RWPE2 (cell line): ENCODE data around the gene ASB18.

Source experiments
- ATAC-seq: fragments of 200-7000 bp; cut with Tn5 transposase; 3 replicates; pipeline ENCODE4 v1.9.1; 2021; ENCODE audit warnings: low read depth
- DNase-seq: peaks from one replicate; pipeline ENCODE4 v3.0.0-alpha.2; 2020; ENCODE audit warnings: low spot score
- H3K27ac ChIP-seq: fragments of 450-650 bp; 2 replicates; pipeline ENCODE4 v1.5.1; 2017; ENCODE audit warnings: mild to moderate bottlenecking; ENCODE audit not compliant: poor library complexity, severe bottlenecking
- H3K27me3 ChIP-seq: fragments of 250-450 bp; sonication (Bioruptor Pico); 2 replicates; pipeline ENCODE4 v1.5.1; 2021; ENCODE audit warnings: mild to moderate bottlenecking, moderate library complexity; ENCODE audit not compliant: insufficient read depth, poor library complexity, severe bottlenecking
- H3K36me3 ChIP-seq: fragments of 250-450 bp; sonication (Bioruptor Pico); 2 replicates; pipeline ENCODE4 v1.5.1; 2020; ENCODE audit warnings: low read depth, mild to moderate bottlenecking, moderate library complexity
- H3K4me1 ChIP-seq: fragments of 250-450 bp; sonication (Bioruptor Pico); 2 replicates; pipeline ENCODE4 v1.5.1; 2021; ENCODE audit warnings: mild to moderate bottlenecking, moderate library complexity; ENCODE audit not compliant: insufficient read depth, poor library complexity, severe bottlenecking
- H3K4me3 ChIP-seq: fragments of 250-450 bp; sonication (Bioruptor Pico); 2 replicates; pipeline ENCODE4 v1.5.1; 2021; ENCODE audit warnings: mild to moderate bottlenecking, moderate library complexity; ENCODE audit not compliant: severe bottlenecking
- H3K9me3 ChIP-seq: fragments of 250-450 bp; sonication (Bioruptor Pico); 2 replicates; pipeline ENCODE4 v1.5.1; 2021; ENCODE audit warnings: mild to moderate bottlenecking, moderate library complexity; ENCODE audit not compliant: severe bottlenecking
- CTCF ChIP-seq: fragments of 450-650 bp; IDR thresholded peaks from one replicate; pipeline ENCODE4 v1.5.1; 2017; ENCODE audit warnings: mild to moderate bottlenecking, moderate library complexity; ENCODE audit not compliant: poor library complexity, severe bottlenecking

The ASB18 gene

GRCh38 chr2:236259371-236259770, 4.8 kb downstream of the ASB18 start:
- Histone ChIP-seq H3K27me3 (peaks cover 22% of the 10 kb centered on the region), H3K4me3 (no peak overlapping the region), H3K36me3 (no peaks in the 10 kb centered on the region), H3K4me1 (no peaks in the 10 kb centered on the region), H3K27ac (no peak overlapping the region), H3K9me3 (no peaks in the 10 kb centered on the region)
- no peak for TF ChIP-seq CTCF
- ATAC-seq (no peak), DNase-seq (no peak)

DNA sequence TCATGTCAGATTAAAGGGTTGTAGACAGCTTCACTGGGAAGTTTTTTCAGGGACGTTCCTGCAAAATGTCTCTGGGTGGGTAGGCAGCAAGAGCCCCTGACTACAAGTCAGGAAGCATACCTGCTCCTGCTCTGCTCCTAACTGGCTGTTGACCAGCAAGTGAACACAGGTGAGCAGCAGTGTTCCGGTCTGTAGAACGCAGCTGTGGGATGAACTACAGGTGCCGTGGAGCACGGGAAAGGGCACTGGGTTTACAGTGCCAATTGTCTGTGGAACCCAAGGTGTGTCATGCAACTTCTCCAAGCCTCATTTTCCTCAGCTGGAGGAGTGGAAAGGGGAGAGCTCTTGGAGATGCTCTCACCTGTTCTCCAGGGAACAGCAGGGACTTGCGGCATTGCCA, 6.6 kb downstream of the ASB18 start:
- DNase-seq, result no peak
- peaks cover 10% of the 10 kb centered on the region for H3K27me3 ChIP-seq
- TF ChIP-seq CTCF, result no peak
- H3K36me3 ChIP-seq, result no peaks in the 10 kb centered on the region
- no peak overlapping the region for H3K4me3 ChIP-seq
- H3K9me3 ChIP-seq, result no peaks in the 10 kb centered on the region
- H3K27ac ChIP-seq, result no peak overlapping the region
- ATAC-seq, result no peak
- H3K4me1 ChIP-seq, result no peaks in the 10 kb centered on the region

DNA sequence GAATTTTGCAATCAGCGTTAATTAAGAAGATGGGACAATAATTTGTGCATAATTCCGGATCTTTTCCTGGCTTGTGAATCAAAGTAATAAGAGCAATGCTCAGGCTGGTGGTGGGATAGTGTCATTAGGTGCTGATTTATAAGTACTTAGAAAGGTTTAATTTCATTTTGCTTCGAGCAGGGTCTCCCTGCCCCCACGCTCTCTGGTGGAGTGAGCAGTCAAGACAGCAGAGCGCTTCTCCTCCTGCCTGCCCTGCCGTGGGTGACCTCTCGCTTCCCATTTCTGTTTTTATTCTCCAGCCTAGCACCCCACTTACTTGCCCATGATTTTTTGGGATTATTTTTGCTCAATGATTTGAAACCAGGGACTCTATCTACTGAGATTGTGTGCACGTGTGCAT, 7.1 kb downstream of the ASB18 start:
- TF ChIP-seq CTCF, result no peak
- ATAC-seq, result no peak

DNA sequence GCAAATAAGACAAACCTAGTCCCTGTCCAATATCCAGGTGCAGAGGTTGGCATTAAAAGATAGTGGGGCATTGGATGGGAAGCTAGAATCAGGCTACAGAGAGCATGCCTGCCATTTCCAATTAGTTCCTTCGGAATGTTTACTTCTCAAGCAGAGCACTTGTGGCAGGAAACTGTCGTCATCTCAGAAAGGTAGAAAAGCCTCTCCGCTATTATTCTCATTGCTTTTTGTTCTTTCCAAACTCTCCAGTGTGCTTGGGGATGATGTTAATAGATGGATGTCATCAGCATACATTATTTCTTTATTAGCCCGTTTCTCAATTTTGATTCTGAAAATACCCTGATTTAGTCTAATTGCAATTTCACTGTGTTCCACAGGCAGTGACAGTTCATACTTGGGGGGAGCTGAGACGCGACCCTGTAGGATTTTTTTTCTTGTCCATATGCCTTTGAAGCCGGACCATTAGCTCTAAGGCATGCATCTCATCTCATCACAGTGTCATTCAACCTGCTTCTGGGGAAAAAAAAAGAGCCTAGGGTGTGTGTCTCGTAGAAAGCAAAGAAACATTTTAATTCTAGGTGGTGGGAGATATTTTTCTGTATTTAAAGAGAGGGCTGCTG, 7.7 kb downstream of the ASB18 start:
- H3K4me1 ChIP-seq, result no peaks in the 10 kb centered on the region
- DNase-seq (no peak), ATAC-seq (no peak)
- no peaks in the 10 kb centered on the region for H3K9me3 ChIP-seq
- H3K4me3 ChIP-seq, result no peak overlapping the region
- peaks cover 10% of the 10 kb centered on the region for H3K27me3 ChIP-seq
- H3K36me3 ChIP-seq, result no peaks in the 10 kb centered on the region
- H3K27ac ChIP-seq, result no peak overlapping the region
- no peak for TF ChIP-seq CTCF

More for the DNA sequence above, 7.1 kb downstream of the ASB18 start:
- peaks cover 10% of the 10 kb centered on the region for H3K27me3 ChIP-seq
- no peaks in the 10 kb centered on the region for H3K4me1 ChIP-seq
- no peaks in the 10 kb centered on the region for H3K9me3 ChIP-seq
- DNase-seq, result no peak
- H3K27ac ChIP-seq, result no peak overlapping the region
- H3K36me3 ChIP-seq, result no peaks in the 10 kb centered on the region
- no peak overlapping the region for H3K4me3 ChIP-seq

DNA sequence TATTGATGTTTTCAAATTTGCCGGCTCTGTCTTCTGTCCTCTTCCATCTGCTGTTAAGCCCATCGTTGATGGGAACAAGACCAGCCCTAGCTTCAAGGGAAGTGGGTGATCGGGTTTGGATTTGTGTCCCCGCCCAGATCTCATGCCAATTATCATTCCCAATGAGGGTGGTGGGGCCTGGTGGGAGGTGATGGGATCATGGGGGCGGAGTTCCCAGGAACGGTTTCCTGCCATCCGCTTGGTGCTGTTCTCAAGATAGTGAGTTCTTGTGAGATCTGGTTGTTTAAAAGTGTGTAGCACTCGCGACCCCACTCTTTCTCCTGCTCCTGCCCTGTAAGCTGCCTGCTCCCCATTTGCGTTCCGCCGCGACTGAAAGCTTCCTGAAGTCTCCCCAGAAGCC, 9.5 kb downstream of the ASB18 start:
- H3K4me3 ChIP-seq, result no peak overlapping the region
- TF ChIP-seq CTCF, result no peak
- peaks cover 10% of the 10 kb centered on the region for H3K27me3 ChIP-seq
- H3K9me3 ChIP-seq, result no peaks in the 10 kb centered on the region
- no peaks in the 10 kb centered on the region for H3K4me1 ChIP-seq
- no peaks in the 10 kb centered on the region for H3K36me3 ChIP-seq
- ATAC-seq (no peak), DNase-seq (no peak)
- H3K27ac ChIP-seq, result no peak overlapping the region
